ENCODE measurements around the gene CAPN10.

The CAPN10 gene

GRCh38 chr2:240600451-240600961, 14.0 kb downstream of the CAPN10 start:
- no peak for TF ChIP-seq CTCF (IDR thresholded peaks at IDR 0.05; ENCODE audit: low read depth, low read length)
- no peak for DNase-seq (ENCODE audit: low read depth in 2 of 2)
- no peak overlapping the region for H3K4me3 ChIP-seq (replicated peaks in 1 of 2; ENCODE audit: low read depth in 2 of 2, low read length in 2 of 2)

- no peak for TF ChIP-seq CTCF (IDR thresholded peaks at IDR 0.05; ENCODE audit: low read depth, low read length)
- H3K4me3 ChIP-seq (replicated peaks in 1 of 2; ENCODE audit: low read depth in 2 of 2, low read length in 2 of 2) = no peak overlapping the region
- DNase-seq (ENCODE audit: low read depth in 2 of 2) = no peak
These were observed 14.7 kb downstream of the CAPN10 start for GRCh38 chr2:240601061-240601830.

GRCh38 chr2:240601831-240602160, 15.3 kb downstream of the CAPN10 start:
- TF ChIP-seq CTCF (IDR thresholded peaks at IDR 0.05; ENCODE audit: low read depth, low read length) = no peak
- no peak for DNase-seq (ENCODE audit: low read depth in 2 of 2)
- no peak overlapping the region for H3K4me3 ChIP-seq (replicated peaks in 1 of 2; ENCODE audit: low read depth in 2 of 2, low read length in 2 of 2)

GRCh38 chr2:240602266-240603050, 15.9 kb downstream of the CAPN10 start:
- H3K4me3 ChIP-seq (replicated peaks in 1 of 2; ENCODE audit: low read depth in 2 of 2, low read length in 2 of 2) = no peak overlapping the region
- DNase-seq (ENCODE audit: low read depth in 2 of 2) = no peak
- TF ChIP-seq CTCF (IDR thresholded peaks at IDR 0.05; ENCODE audit: low read depth, low read length) = no peak

- no peak for DNase-seq (ENCODE audit: low read depth in 2 of 2)
- H3K4me3 ChIP-seq (replicated peaks in 1 of 2; ENCODE audit: low read depth in 2 of 2, low read length in 2 of 2) = no peak overlapping the region
- TF ChIP-seq CTCF (IDR thresholded peaks at IDR 0.05; ENCODE audit: low read depth, low read length) = no peak
These were observed 16.7 kb downstream of the CAPN10 start for GRCh38 chr2:240603081-240603835.

- H3K4me3 ChIP-seq (replicated peaks in 1 of 2; ENCODE audit: low read depth in 2 of 2, low read length in 2 of 2) = no peak overlapping the region
- no peak for TF ChIP-seq CTCF (IDR thresholded peaks at IDR 0.05; ENCODE audit: low read depth, low read length)
- no peak for DNase-seq (ENCODE audit: low read depth in 2 of 2)
These were observed 17.3 kb downstream of the CAPN10 start for GRCh38 chr2:240603846-240604245.
